HCT116 (cell line): ENCODE data around the gene USP15.

Experiments used
- CTCF ChIP-seq, 3 experiments: fragments of 200-600 bp in 1 of 3; sonication (generic) in 1 of 3; IDR thresholded peaks in 2 of 3; conservative IDR thresholded peaks in 1 of 3; 2 replicates each; pipeline ENCODE4 v1.5.1; 2012 to 2017; ENCODE audit warnings: low read depth in 2 of 3, low read length in 2 of 3, antibody characterized with exemption in 1 of 3, borderline replicate concordance in 1 of 3, control low read depth in 1 of 3, mild to moderate bottlenecking in 1 of 3, mixed read lengths in 1 of 3, mixed run types in 1 of 3, moderate library complexity in 1 of 3; ENCODE audit not compliant: insufficient read depth in 1 of 3
- ELF1 ChIP-seq: IDR thresholded peaks from 2 replicates; pipeline ENCODE4 v1.6.1; 2012; ENCODE audit warnings: low read depth, borderline replicate concordance
- EZH2 ChIP-seq: fragments of 200-600 bp; sonication (generic); IDR thresholded peaks from 2 replicates; pipeline ENCODE4 v1.6.1; 2017; ENCODE audit warnings: antibody characterized with exemption, mixed run types
- EZH2phosphoT487 ChIP-seq: fragments of 200-600 bp; IDR thresholded peaks from 2 replicates; pipeline ENCODE4 v1.6.1; 2018; ENCODE audit warnings: antibody characterized with exemption, borderline replicate concordance
- MAX ChIP-seq: IDR thresholded peaks from 2 replicates; pipeline ENCODE4 v1.6.1; 2012
- POLR2A ChIP-seq: IDR thresholded peaks from 2 replicates; pipeline ENCODE4 v1.7.0; 2011; ENCODE audit warnings: borderline replicate concordance; ENCODE audit not compliant: insufficient read depth, insufficient read length; ENCODE audit errors: extremely low read depth
- POLR2AphosphoS5 ChIP-seq: IDR thresholded peaks from 2 replicates; pipeline ENCODE4 v1.6.1; 2011; ENCODE audit warnings: mild to moderate bottlenecking, low read depth, low read length, moderate library complexity
- RAD21 ChIP-seq: IDR thresholded peaks from 2 replicates; pipeline ENCODE4 v1.6.1; 2012; ENCODE audit warnings: low read depth, mild to moderate bottlenecking
- SP1 ChIP-seq: IDR thresholded peaks from 2 replicates; pipeline ENCODE4 v1.6.1; 2012; ENCODE audit warnings: low read depth
- TCF7L2 ChIP-seq: IDR thresholded peaks from 2 replicates; pipeline ENCODE4 v1.7.0; 2011; ENCODE audit warnings: borderline replicate concordance, inconsistent platforms; ENCODE audit not compliant: insufficient read depth, insufficient read length; ENCODE audit errors: extremely low read depth
- YY1 ChIP-seq: IDR thresholded peaks from 2 replicates; pipeline ENCODE4 v1.6.1; 2011; ENCODE audit warnings: low read length, low read depth, moderate library complexity, mild to moderate bottlenecking; ENCODE audit not compliant: insufficient replicate concordance; ENCODE audit errors: extremely low read depth
- ZBTB33 ChIP-seq: IDR thresholded peaks from 2 replicates; pipeline ENCODE4 v1.6.1; 2011; ENCODE audit warnings: mild to moderate bottlenecking, low read length, moderate library complexity; ENCODE audit not compliant: insufficient replicate concordance; ENCODE audit errors: extremely low read depth

GRCh38 chr12:62252576-62252975, 7.6 kb upstream of the USP15 start:
- TF ChIP-seq CTCF (IDR thresholded peaks at IDR 0.05 in 2 of 3, conservative IDR thresholded peaks at IDR 0.05 in 1 of 3; ENCODE audit: borderline replicate concordance in 1 of 3, insufficient read depth in 1 of 3, low read depth in 2 of 3, low read length in 2 of 3) (no peak), POLR2A (no peak), POLR2AphosphoS5 (no peak), ZBTB33 (no peak), RAD21 (no peak), EZH2 (no peak), EZH2phosphoT487 (no peak), MAX (no peak), ELF1 (no peak), YY1 (no peak), SP1 (no peak), TCF7L2 (no peak)
